ENCODE measurements around the gene ZGPAT. TPM values are rescaled to one million over a fixed set of nuclear protein-coding genes. Genes with fewer than 3 reads are reported as not detected.

ZGPAT gene
- total RNA-seq, 4 donors from 2014 or later, result 22.5 to 38.9 (median 28.6) TPM

- H3K36me3 ChIP-seq, result peaks cover 0 to 75% (median 32%) of the 10 kb centered on the region in 4 donors
- no peaks in the 10 kb centered on the region for H3K9me3 ChIP-seq
- no peak for TF ChIP-seq POLR2A (IDR thresholded peaks at IDR 0.05; ENCODE audit: low read depth)
- TF ChIP-seq EP300 (IDR thresholded peaks at IDR 0.05), result no peak
- no peak for TF ChIP-seq POLR2AphosphoS5 (IDR thresholded peaks at IDR 0.05)
- TF ChIP-seq, protein P1, sequence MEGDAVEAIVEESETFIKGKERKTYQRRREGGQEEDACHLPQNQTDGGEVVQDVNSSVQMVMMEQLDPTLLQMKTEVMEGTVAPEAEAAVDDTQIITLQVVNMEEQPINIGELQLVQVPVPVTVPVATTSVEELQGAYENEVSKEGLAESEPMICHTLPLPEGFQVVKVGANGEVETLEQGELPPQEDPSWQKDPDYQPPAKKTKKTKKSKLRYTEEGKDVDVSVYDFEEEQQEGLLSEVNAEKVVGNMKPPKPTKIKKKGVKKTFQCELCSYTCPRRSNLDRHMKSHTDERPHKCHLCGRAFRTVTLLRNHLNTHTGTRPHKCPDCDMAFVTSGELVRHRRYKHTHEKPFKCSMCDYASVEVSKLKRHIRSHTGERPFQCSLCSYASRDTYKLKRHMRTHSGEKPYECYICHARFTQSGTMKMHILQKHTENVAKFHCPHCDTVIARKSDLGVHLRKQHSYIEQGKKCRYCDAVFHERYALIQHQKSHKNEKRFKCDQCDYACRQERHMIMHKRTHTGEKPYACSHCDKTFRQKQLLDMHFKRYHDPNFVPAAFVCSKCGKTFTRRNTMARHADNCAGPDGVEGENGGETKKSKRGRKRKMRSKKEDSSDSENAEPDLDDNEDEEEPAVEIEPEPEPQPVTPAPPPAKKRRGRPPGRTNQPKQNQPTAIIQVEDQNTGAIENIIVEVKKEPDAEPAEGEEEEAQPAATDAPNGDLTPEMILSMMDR (IDR thresholded peaks at IDR 0.05), result no peak
- no peak for DNase-seq (ENCODE audit: extremely low spot score)
- WGBS, result over 99% methylated on average over 9 of the region's 16 CpGs
- H3K27me3 ChIP-seq, result no peaks in the 10 kb centered on the region
- peaks cover 0 to 3% (median 0%) of the 10 kb centered on the region in 4 donors for H3K4me1 ChIP-seq
- intact Hi-C loops (cut with DNase I), result no loop called here
- no peak overlapping the region for H3K27ac ChIP-seq (replicated peaks in 1 of 4)
- H3K4me3 ChIP-seq, result no peak overlapping the region
Measured at GRCh38 chr20:63749597-63750508, 42.0 kb downstream of the ZGPAT start.

DNA sequence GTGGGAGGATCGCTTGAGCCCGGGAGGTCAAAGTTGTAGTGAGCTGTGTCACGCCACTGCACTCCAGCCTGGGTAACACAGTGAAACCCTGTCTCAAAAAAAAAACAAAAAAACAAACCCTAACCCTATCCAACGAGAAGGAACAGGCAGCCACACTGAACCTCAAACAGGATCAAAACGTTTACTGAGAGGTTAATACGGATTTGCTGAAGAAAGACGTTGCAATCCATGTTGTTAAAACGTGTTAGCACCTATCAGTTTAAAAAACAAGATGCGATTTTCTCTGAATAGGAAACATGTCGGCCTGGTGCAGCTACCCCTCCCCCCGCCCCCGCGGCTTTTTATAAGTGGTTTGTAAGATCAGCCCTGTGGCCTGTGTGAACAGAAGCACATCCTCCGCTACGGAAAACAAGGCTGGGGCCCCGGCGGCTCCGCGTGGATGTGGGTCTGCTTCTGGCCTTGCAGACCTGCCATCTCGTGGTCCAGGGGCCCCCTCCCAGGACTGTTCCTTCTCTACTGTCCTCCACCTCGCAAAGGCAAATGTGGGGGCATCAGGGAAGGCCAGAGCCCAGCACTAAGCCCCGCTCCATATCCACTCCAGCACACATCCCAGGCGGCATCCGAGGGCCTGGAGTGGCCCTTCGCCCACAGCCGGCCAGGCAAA, 43.1 kb downstream of the ZGPAT start:
- no peak for DNase-seq (ENCODE audit: extremely low spot score)
- peaks cover 0 to 64% (median 27%) of the 10 kb centered on the region in 4 donors for H3K36me3 ChIP-seq
- no peak overlapping the region for H3K27ac ChIP-seq (replicated peaks in 1 of 4)
- no peaks in the 10 kb centered on the region for H3K27me3 ChIP-seq
- H3K4me3 ChIP-seq, result no peak overlapping the region
- WGBS, result 77% methylated on average over 26 of the region's 26 CpGs
- H3K9me3 ChIP-seq, result no peaks in the 10 kb centered on the region
- intact Hi-C loops (cut with DNase I), result no loop called here
- TF ChIP-seq POLR2AphosphoS5 (IDR thresholded peaks at IDR 0.05) (no peak), POLR2A (IDR thresholded peaks at IDR 0.05; ENCODE audit: low read depth) (no peak), EP300 (IDR thresholded peaks at IDR 0.05) (no peak)
- TF ChIP-seq, protein P1 (IDR thresholded peaks at IDR 0.05), result no peak
- peaks cover 0 to 3% (median 0%) of the 10 kb centered on the region in 4 donors for H3K4me1 ChIP-seq

DNA sequence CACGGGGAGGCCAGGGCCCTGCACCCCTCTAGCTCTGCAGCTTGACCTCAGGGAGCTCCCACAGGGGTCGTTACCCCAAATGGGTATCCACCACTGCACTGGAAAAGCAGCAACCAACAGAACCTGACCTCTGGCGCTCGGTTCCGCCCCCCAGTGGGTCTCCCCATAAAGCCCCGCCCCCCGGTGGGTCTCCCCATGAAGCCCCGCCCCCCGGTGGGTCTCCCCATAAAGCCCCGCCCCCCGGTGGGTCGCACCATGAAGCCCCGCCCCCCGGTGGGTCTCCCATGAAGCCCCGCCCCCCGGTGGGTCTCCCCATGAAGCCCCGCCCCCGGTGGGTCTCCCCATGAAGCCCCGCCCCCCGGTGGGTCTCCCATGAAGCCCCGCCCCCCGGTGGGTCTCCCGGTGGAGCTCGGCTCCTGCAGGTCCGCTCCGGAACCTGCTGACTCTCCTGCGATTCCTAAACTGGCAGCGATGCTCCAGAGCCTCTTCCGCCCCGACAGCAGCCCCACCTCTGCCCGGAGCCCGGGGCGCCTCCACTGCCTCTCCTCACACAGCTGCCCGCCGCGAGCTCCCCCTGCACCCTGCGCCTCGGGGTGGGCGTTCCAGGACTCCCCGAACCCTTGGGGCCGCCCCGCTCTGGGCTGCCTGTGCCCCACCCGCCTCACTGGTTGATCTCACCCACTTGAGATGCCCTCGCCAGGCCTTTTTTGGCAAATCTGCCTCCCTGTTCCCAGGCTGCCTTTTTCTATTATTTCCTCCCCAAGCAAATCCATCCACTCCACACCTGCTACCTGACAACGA, 43.8 kb downstream of the ZGPAT start:
- no peak overlapping the region for H3K4me3 ChIP-seq
- no peaks in the 10 kb centered on the region for H3K9me3 ChIP-seq
- peaks cover 0 to 64% (median 20%) of the 10 kb centered on the region in 4 donors for H3K36me3 ChIP-seq
- DNase-seq (ENCODE audit: extremely low spot score), result no peak
- TF ChIP-seq EP300 (IDR thresholded peaks at IDR 0.05) (no peak), POLR2AphosphoS5 (IDR thresholded peaks at IDR 0.05) (no peak), POLR2A (IDR thresholded peaks at IDR 0.05; ENCODE audit: low read depth) (no peak)
- TF ChIP-seq, protein P1 (IDR thresholded peaks at IDR 0.05), result no peak
- intact Hi-C loops (cut with DNase I), result no loop called here
- peaks cover 0 to 3% (median 0%) of the 10 kb centered on the region in 4 donors for H3K4me1 ChIP-seq
- H3K27me3 ChIP-seq, result no peaks in the 10 kb centered on the region
- H3K27ac ChIP-seq (replicated peaks in 1 of 4), result no peak overlapping the region
- 92% methylated on average over 14 of the region's 45 CpGs for WGBS

GRCh38 chr20:63752411-63753101, 44.7 kb downstream of the ZGPAT start:
- intact Hi-C loops (cut with DNase I), result no loop called here
- DNase-seq (ENCODE audit: extremely low spot score), result no peak
- 91% methylated on average over 44 of the region's 50 CpGs for WGBS

More at GRCh38 chr20:63752411-63753101, 44.7 kb downstream of the ZGPAT start:
- no peak overlapping the region for H3K27ac ChIP-seq (replicated peaks in 1 of 4)
- H3K36me3 ChIP-seq, result peaks cover 0 to 63% (median 16%) of the 10 kb centered on the region in 4 donors
- no peak overlapping the region for H3K4me3 ChIP-seq
- no peaks in the 10 kb centered on the region for H3K9me3 ChIP-seq
- H3K4me1 ChIP-seq, result peaks cover 0 to 3% (median 0%) of the 10 kb centered on the region in 4 donors
- TF ChIP-seq EP300 (IDR thresholded peaks at IDR 0.05) (no peak), POLR2AphosphoS5 (IDR thresholded peaks at IDR 0.05) (no peak), POLR2A (IDR thresholded peaks at IDR 0.05; ENCODE audit: low read depth) (no peak)
- TF ChIP-seq, protein P1 (IDR thresholded peaks at IDR 0.05), result no peak
- H3K27me3 ChIP-seq, result no peaks in the 10 kb centered on the region
